ENCODE results near the gene TRMT112.

GRCh38 chr11:64314146-64314804 is 3.1 kb downstream of the TRMT112 start:
- TF ChIP-seq POLR2A (IDR thresholded peaks at IDR 0.05; ENCODE audit: low read length) (no peak), GATA1 (IDR thresholded peaks at IDR 0.05; ENCODE audit: low read depth, low read length) (no peak)
